Hepatocyte (in vitro differentiated cells): ENCODE results near the gene SIDT2.

Source experiments
- EZH2 ChIP-seq: fragments of 200-600 bp; sonication (generic); IDR thresholded peaks from 2 replicates; pipeline ENCODE4 v1.6.1; 2016; ENCODE audit warnings: antibody characterized with exemption, mild to moderate bottlenecking, borderline replicate concordance
- EZH2phosphoT487 ChIP-seq: fragments of 200-600 bp; sonication (generic); IDR thresholded peaks from one replicate; pipeline ENCODE4 v1.6.1; 2018; ENCODE audit warnings: antibody characterized with exemption, mild to moderate bottlenecking, low read depth, moderate library complexity; ENCODE audit not compliant: unreplicated experiment, severe bottlenecking
- TF ChIP-seq, protein P1 (sequence below): fragments of 200-600 bp; sonication (generic); IDR thresholded peaks from 2 replicates; pipeline ENCODE4 v1.5.1; 2016; ENCODE audit warnings: antibody characterized with exemption, mild to moderate bottlenecking; ENCODE audit not compliant: poor library complexity

DNA sequence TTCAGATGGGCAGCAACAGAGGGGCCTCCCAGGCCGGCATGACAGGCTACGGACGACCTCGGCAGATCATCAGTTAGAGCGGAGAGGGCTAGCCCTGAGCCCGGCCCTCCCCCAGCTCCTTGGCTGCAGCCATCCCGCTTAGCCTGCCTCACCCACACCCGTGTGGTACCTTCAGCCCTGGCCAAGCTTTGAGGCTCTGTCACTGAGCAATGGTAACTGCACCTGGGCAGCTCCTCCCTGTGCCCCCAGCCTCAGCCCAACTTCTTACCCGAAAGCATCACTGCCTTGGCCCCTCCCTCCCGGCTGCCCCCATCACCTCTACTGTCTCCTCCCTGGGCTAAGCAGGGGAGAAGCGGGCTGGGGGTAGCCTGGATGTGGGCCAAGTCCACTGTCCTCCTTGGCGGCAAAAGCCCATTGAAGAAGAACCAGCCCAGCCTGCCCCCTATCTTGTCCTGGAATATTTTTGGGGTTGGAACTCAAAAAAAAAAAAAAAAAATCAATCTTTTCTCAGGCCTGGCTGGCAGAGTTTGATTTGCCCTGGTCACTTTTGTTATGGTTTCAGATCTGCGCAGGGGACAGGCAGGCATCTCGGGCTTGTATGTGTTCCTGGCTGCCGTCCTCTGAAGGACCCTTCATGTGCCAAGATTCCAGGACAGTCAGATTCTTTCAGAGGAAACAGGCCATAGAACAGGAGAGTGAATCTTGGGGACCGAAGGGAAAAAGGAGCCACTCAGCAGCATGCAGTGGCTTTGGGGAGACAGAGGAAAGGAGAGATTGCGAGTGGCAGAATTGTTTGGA, 25.9 kb downstream of the SIDT2 start:
- TF ChIP-seq, protein P1, sequence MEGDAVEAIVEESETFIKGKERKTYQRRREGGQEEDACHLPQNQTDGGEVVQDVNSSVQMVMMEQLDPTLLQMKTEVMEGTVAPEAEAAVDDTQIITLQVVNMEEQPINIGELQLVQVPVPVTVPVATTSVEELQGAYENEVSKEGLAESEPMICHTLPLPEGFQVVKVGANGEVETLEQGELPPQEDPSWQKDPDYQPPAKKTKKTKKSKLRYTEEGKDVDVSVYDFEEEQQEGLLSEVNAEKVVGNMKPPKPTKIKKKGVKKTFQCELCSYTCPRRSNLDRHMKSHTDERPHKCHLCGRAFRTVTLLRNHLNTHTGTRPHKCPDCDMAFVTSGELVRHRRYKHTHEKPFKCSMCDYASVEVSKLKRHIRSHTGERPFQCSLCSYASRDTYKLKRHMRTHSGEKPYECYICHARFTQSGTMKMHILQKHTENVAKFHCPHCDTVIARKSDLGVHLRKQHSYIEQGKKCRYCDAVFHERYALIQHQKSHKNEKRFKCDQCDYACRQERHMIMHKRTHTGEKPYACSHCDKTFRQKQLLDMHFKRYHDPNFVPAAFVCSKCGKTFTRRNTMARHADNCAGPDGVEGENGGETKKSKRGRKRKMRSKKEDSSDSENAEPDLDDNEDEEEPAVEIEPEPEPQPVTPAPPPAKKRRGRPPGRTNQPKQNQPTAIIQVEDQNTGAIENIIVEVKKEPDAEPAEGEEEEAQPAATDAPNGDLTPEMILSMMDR: no peak
- TF ChIP-seq EZH2: no peak
- TF ChIP-seq EZH2phosphoT487: no peak
